NCI-H524 (cell line): ENCODE measurements around the gene ABCG4.
"Not testable (repeated sequence)": the region's sequence is repeated elsewhere in the genome, so short reads cannot be mapped to it uniquely, and the experiment has no call there.

Experiments
- DNase-seq, 2 experiments: peaks; one replicate each; lab custom pipeline; 2025; lab: John Stamatoyannopoulos, UW

The ABCG4 gene

DNA sequence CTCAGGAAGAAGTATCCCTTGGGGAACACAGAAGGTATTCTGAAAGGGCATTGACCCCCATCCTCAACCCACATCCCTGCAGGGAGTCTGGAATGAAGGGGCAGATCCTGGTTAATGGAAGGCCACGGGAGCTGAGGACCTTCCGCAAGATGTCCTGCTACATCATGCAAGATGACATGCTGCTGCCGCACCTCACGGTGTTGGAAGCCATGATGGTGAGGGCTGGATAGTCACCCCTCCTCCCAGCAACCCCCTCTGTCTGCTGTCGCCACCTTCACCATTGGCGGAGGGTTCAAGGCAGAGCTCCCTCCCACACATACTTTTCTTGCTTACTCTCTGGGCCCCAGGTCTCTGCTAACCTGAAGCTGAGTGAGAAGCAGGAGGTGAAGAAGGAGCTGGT lies 5.3 kb downstream of the ABCG4 start:
- DNase-seq = no peak

DNA sequence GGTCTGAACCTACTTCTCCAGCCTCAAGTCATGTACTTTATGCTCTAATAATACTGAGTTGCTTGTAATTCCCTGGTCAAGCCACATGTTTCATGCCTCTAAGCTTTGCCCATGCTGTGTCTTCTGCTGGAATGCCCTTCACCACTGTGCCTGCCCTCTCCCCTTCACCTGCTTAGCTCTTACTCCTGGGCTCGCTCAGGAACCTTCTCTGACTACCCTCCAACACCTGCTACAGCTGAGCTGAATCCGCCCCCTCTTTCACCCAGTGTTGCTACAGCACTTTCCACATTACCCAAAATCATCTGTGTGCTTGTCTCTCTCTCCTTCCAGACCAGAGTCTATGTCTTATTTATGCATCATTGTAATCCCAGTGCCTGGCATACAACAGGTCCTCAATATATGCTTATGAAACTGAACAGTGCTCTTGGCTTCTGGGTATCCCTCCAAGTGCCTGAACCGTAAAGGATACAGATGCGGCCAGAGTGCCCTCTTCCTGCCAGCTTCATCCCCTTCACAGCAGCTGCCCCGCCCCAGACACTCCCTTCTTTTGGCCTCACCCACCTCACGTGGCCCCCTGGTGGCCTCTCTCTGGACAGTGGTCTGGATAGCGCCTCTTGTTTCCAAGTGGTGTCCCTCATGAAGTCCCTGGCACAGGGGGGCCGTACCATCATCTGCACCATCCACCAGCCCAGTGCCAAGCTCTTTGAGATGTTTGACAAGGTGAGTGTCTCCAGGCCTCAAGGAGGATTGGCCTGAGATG lies 7.1 kb downstream of the ABCG4 start:
- peak in 1 of 2 experiments; percentile 14 for DNase-seq

DNA sequence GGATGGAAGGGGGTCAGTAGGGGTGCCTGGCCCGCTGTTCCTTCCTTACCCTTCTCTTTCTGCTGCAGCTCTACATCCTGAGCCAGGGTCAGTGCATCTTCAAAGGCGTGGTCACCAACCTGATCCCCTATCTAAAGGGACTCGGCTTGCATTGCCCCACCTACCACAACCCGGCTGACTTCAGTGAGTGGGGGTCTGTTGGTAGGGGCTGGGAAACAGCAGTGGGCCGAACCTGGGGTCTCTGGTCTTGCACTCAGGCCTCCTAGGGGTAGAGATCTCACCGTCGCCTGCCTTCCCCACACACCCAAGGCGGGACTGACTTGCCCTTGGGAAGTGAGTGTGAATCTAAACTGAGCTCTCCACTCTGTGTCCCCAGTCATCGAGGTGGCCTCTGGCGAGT lies 7.6 kb downstream of the ABCG4 start:
- DNase-seq = no peak

DNA sequence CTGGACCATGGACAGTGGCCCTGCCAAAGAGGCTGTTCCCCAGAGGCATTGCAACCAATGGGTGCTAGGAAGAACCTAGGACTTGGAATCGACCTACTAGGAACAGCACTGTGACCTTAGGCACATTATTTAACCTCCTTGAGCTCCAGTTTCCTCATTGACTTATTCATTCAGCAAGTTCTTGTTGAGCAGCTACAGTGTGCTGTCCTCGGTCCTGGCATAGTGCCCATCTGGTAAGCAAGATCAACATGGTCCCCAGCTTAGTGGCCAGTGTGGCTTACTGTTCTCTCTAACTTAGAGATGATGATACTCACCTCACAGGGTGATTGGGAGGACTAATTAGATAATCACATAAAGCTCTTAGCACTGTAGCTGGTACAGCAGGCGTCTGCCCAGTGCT lies 8.2 kb downstream of the ABCG4 start:
- no peak for DNase-seq

DNA sequence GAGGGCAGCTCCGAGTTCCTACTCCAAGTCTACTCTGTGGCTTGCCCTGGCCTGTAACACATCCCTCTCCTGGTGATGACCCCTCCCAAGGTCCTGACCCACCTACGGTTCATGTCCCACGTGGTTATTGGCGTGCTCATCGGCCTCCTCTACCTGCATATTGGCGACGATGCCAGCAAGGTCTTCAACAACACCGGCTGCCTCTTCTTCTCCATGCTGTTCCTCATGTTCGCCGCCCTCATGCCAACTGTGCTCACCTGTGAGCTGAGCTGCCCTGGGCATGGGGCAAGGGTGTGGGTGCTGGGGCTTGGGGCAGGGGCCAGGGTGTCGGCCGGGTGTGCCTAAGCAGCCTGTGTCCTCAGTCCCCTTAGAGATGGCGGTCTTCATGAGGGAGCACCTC lies 9.6 kb downstream of the ABCG4 start:
- DNase-seq = no peak

DNA sequence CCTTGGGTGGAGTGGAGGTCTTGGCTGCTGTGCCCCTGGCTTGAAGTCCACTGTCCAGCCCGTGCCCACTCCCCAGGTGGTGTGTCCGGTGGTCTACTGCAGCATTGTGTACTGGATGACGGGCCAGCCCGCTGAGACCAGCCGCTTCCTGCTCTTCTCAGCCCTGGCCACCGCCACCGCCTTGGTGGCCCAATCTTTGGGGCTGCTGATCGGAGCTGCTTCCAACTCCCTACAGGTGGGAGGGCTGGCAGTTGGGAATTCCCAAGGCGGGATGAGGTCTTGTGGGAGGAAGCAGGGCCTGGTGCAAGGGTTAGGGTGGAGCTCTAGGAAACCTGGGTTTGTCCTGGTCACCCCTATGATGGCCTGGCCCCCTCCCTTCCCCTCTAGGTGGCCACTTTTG lies 11.3 kb downstream of the ABCG4 start:
- no peak for DNase-seq

DNA sequence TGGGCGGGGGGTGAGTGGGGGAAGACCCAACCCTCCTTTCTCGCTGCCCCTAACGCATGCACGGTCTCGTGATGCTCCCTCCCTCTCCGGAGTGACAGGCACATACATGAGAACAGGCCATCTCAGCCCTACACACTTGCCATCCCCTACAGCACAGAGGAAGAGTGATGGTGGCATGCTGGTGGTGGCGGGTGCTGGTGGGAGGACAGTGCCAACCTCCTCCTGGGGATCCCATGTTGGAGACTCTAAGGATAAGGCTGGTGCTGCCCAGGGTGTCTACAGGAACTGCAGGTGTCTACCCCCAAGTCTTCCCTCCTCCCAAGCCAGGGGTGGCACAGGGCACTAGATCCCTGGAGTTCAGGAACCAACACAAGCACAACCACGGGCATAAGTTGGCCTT lies 13.0 kb downstream of the ABCG4 start:
- DNase-seq = no peak

DNA sequence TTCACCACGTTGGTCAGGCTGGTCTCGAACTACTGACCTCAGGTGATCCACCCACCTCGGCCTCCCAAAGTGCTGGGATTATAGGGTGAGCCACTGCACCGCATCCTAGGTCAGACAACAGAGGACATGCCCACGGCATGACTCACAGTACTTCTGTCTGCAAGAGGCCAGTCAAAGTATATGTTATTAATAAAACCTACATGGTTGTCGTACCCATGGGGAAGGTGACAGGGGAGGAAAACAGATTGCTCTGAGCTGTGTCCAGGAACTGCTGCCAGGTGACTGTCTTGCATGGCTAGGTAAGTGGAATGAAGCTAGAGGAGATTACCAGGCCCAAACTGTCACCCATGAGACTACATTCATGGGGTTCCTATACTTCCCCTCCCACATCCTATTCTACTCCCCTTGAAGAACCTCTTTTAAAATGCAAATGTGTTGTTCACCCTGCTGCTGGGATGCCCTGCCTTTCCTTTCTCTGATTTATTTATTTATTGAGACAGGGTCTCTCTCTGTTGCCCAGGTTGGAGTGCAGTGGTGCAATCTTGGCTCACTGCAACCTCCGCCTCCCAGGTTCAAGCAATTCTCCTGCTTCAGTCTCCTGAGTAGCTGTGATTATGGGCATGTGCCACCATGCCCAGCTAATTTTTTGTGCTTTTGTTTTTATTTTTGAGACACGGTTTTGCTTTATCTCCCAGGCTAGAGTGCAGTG lies 17.7 kb downstream of the ABCG4 start:
- DNase-seq = no peak

DNA sequence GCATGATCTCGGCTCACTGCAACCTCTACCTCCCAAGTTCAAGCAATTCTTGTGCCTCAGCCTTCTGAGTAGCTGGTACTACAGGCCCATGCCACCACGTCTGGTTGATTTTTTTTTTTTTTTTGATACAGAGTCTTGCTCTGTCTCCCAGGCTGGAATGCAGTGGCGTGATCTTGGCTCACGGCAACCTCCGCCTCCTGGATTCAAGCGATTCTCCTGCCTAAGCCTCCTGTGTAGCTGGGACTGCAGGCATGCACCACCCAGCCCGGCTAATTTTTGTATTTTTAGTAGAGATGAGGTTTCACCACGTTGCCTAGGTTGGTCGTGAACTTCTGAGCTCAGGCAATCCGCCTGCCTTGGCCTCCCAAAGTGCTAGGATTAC lies 18.2 kb downstream of the ABCG4 start:
- DNase-seq = not testable (repeated sequence)

DNA sequence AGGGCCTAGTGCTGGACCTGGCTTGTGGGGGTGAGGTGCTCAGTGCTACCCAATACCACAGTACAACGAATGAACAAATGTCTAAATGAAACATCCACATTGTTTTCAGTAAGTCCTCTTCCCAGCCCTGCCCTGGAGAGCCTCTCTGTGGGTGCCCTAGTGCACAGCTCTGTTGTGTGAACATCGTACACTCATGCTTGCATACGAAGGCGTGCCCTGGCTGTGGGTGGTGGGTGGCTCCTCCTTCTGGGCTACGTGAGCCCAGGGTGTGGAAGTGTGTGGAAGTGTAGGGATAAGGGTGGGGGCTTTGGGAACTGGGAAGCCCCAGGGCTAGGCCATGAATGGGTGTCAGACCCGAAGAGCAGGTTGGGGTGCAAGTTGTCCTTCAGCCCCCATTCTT lies 19.1 kb downstream of the ABCG4 start:
- DNase-seq = no peak

DNA sequence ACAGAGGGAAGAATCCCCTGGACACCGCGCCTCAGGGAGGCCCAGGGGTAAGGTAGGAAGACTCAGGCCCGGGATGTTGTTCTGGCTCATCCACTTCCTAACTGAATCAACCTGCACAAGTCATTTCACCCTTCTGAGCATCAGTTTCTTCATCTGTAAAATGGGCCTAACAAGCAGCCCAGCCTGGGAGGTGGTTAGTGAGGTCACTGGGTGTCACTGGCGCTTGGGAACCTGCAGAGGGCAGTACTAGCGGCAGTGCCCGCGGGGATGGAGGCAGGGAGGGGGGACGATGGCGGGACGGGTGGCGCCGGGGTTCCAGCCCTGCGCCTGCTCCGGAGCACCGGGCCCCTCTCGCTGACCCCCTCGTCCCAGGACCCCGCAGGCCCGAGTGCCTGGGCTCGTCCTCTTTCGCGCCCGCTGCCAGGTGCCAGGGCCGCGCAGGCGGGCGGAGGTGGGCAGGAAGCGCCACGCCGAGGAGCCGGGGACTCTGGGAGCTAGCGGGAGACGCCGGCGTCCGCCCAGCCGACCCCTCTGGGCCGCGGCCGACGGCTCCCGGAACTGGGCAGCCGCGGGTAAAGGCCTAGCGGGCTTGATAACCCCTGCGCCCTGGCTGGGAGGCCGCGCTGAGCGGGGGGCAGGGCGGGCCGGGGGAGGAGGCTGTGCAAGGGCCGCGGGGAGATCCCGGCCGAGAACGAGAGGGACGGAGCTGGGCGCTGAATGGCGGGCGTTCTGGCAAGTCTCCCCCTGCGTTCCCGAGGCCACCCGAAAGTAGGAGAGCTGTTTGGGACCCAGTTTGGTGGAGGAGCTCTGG lies 19.8 kb downstream of the ABCG4 start, which contains the start of gene NLRX1:
TSS of gene NLRX1 (plus strand) at position 255 of the 811 bp plus-strand sequence. CDS start 2,679 bp downstream, outside the sequence.
- DNase-seq = peak; percentile 41 to 63

DNA sequence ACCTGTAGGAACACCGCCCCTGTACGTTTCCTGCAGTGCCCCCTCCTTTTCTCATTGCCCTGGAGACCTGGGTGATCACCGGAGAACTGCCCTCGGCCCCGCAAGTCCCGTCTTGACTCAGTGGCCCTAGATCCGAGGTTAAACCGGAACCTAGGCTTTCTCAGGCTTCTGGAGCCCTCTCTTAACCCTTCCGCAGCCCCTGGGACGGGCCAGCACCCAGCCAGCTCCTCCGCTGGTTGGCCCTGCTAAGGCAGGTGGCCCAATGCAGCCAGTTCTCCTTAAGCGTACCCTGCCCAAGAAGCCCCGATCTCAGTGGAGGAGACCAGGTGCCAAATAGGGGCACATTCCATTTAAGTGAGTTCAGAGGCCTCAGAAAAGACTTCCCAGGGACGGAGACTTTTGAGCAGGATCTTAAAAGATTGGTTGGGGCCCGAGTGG lies 20.4 kb downstream of the ABCG4 start:
- DNase-seq = no peak

DNA sequence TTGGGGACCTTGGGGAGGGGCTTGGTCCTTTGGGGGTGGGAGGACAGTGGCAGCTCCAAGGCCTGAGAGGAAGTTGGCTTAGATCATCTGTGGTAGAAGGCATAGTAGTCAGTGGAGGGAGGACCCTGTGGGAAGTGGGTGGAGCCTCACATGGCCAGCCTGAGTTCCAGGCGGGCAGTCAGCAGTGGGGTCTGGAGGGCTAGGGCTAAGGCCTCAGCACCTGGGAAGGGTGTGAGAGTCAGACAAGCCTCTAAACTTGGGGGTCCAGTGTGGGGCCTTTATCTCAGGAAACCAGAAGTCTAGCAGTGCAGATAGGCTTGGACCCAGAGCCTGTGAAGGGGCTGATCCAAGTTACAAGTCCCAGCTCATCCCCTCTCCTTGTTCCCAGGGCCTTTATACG lies 23.7 kb downstream of the ABCG4 start:
- no peak for DNase-seq

DNA sequence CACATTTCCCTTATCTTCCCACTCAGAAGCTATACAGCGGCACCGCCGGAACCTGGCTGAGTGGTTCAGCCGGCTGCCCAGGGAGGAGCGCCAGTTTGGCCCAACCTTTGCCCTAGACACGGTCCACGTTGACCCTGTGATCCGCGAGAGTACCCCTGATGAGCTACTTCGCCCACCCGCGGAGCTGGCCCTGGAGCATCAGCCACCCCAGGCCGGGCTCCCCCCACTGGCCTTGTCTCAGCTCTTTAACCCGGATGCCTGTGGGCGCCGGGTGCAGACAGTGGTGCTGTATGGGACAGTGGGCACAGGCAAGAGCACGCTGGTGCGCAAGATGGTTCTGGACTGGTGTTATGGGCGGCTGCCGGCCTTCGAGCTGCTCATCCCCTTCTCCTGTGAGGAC lies 24.6 kb downstream of the ABCG4 start:
- DNase-seq = no peak

DNA sequence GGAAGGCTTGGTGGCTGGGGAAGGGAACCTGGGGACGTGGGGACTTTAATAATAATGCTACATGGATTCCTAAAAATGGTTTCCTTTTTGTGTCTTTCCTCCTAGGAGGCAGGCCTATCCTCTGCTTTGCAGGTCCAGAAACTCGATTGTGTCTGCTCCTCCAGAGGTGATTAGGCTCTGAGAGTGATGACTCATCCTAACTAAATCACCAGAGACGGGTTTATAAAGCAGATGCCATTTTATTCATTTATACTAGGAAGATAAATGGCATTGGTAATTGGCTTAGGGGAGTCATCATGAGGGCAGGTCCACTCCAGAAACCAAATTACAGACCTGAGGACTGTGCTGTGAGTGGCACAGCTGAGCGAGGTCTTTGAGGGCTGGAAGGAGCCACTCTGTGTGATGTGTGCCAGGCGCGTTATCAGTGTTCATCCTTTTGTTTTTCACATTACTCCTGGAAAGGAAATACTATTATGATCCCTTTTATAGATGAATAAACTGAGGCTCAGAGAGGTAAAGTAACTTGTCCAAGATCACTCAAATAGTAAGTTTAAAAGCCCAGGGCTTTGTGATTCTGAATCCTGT lies 26.7 kb downstream of the ABCG4 start:
- peak; percentile 25 to 85 for DNase-seq

DNA sequence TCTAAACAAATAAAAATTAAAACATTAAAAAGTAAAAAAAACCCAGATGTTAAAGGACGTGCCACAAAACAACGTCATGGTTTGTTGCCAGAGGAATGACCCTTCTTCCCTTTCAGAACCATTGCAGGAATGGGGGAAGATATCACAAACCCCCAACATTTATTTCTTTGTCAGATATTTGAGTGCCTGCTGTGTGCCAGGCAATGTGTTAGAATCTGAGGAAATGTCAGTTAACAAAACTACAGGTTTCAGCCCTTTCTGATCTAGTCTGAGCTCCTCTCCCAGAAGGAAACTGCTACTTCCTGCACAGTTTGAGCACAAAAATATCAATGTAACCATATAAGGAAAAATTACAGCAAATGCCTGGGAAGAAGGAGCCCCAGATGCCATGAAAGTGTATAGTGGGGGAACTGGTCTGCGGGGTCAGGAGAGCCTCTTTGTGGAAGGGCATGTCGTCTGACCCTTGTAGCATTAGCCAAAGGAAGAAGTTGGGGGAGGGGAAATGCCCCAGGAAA lies 29.4 kb downstream of the ABCG4 start:
- no peak for DNase-seq

DNA sequence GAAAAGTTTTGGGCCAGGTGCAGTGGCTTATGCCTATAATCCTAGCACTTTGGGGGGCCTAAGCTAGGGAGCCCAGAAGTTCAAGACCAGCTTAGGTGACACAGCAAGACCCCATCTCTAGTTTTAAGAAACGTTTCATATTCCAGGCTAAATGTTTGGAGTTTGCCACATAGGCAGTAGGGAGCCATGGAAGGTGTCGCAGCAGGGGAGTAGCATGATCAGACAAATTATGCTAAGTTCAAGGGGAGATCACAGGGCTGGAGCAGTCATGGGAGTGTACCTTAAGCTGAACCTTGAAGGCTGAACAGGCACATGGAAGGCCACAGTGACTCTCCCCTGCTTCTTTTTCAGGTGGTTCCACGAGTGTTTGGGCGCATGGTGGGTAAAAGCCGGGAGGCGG lies 30.5 kb downstream of the ABCG4 start:
- DNase-seq = no peak

DNA sequence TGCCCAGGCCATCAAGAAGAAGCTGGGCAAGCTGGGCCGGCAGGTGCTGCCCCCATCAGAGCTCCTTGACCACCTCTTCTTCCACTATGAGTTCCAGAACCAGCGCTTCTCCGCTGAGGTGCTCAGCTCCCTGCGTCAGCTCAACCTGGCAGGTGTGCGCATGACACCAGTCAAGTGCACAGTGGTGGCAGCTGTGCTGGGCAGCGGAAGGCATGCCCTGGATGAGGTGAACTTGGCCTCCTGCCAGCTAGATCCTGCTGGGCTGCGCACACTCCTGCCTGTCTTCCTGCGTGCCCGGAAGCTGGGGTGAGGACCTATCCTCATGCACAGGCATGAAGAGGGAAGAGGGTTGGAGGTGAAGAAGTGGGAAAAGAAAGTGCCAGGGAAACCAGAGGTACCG lies 31.1 kb downstream of the ABCG4 start:
- DNase-seq = peak; percentile 10 to 44

DNA sequence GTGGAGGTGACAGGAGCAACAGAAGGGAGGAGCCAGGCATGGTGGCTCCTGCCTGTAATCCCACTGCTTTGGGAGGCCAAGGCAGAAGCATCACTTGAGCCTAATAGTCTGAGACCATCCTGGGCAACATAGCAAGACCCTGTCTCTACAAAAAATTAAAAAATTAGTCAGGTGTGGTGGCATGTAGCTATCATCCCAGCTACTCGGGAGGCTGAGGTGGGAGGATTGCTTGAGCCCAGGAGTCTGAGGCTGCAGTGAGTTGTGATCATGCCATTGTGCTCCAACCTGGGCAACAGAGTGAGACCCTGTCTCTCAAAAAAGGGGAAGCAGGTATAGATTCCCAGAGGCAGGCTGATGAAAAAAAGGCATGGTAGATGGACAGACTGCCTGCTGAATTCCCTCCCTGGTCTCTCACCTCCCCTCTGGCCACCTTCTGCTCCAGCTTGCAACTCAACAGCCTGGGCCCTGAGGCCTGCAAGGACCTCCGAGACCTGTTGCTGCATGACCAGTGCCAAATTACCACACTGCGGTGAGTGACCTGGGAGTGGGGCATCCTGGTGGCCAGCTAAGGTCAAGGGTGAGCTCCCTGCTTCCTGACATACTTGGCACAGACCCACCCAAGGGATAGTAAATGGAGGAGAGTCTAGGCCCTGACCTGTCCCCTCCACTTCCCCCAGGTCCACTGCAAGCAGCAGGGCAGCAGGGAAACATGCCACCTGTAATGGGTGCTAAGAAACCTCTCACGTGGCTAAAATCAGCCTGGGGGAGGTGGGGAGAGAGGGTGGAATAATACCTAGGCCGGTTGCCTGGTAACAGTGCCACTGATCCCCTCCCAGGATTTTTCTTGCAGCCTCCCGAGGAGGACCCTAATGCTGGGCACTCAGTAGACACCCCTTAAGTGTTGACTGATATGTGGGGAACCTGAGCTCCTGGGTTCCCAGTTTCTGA lies 32.2 kb downstream of the ABCG4 start:
- DNase-seq = no peak

DNA sequence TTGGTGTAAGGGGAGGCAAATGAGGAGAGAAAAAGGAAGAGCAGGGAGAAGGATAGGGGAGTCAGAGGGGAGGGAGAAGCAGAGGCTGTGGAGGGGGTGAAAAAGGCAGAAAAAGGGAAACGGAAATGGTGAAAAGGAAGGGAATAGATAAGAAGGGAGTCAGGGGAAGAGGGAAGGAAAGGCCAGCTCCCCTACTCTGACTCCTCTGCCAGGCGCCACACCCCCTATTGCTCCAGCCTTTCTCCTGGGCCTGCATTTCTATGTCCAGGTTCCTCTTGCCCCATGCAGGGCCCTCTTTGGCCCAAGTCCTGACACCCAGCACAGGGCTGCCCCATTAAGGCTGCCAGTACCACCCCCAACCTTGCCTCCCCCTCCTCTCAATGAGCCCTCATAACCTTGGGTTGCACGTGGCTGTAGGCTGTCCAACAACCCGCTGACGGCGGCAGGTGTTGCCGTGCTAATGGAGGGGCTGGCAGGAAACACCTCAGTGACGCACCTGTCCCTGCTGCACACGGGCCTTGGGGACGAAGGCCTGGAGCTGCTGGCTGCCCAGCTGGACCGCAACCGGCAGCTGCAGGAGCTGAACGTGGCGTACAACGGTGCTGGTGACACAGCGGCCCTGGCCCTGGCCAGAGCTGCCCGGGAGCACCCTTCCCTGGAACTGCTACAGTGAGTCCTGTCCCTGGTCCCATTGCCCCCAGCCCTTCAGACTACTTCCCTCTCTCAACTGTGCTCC lies 33.0 kb downstream of the ABCG4 start:
- DNase-seq = no peak
